Measurements from ENCODE around the gene HLA-DRB5. TPM values are rescaled to one million over a fixed set of nuclear protein-coding genes. Genes with fewer than 3 reads are reported as not detected.
"Not testable (repeated sequence)": the region's sequence is repeated elsewhere in the genome, so short reads cannot be mapped to it uniquely, and the experiment has no call there.

HLA-DRB5 gene
- total and polyA plus RNA-seq, 7 donors: 0.21 to 23.9 (median 6.5) TPM

- no peak for DNase-seq
- WGBS, 3 donors: 64 to 72% (median 69%) methylated on average over 4 of the region's 4 CpGs
- ATAC-seq: no peak
- Histone ChIP-seq H3K4me1 (no peaks in the 10 kb centered on the region), H3K27ac (no peak overlapping the region), H3K27me3 (ENCODE audit: insufficient read depth in 3 of 3, low read length in 2 of 3) (no peaks in the 10 kb centered on the region), H3K36me3 (ENCODE audit: insufficient read depth in 1 of 2, low read depth in 1 of 2) (no peaks in the 10 kb centered on the region), H3K4me3 (no peak overlapping the region), H3K9me3 (no peaks in the 10 kb centered on the region)
- intact Hi-C loops (cut with DNase I): no loop called here
- TF ChIP-seq CTCF (IDR thresholded peaks at IDR 0.05): no peak
These were observed 45.5 kb downstream of the HLA-DRB5 start for GRCh38 chr6:32484614-32484998.

- intact Hi-C loops (cut with DNase I): loop anchor here in 1 of 2 donors (2.0 kb wide), 1 partner anchor 45 kb away; no protein-coding TSS in a partner anchor
- 68 to 72% (median 69%) methylated on average over 25 to 26 of the region's 26 CpGs for WGBS, 3 donors
- Histone ChIP-seq H3K9me3 (no peaks in the 10 kb centered on the region), H3K27ac (no peak overlapping the region), H3K27me3 (ENCODE audit: insufficient read depth in 3 of 3, low read length in 2 of 3) (no peaks in the 10 kb centered on the region), H3K4me1 (no peaks in the 10 kb centered on the region), H3K4me3 (no peak overlapping the region), H3K36me3 (ENCODE audit: insufficient read depth in 1 of 2, low read depth in 1 of 2) (no peaks in the 10 kb centered on the region)
- ATAC-seq: no peak
- no peak for DNase-seq
- no peak for TF ChIP-seq CTCF (IDR thresholded peaks at IDR 0.05)
These were observed 46.0 kb downstream of the HLA-DRB5 start for GRCh38 chr6:32483968-32484613.

GRCh38 chr6:32475392-32476206, 54.5 kb downstream of the HLA-DRB5 start:
- 74 to 86% (median 85%) methylated on average over 13 of the region's 13 CpGs for WGBS, 3 donors
- H3K9me3 ChIP-seq: no peaks in the 10 kb centered on the region
- no peak for TF ChIP-seq CTCF (IDR thresholded peaks at IDR 0.05)
- intact Hi-C loops (cut with DNase I): loop anchor here (10.0 kb wide), 2 partner anchors 49 to 89 kb away; no protein-coding TSS in a partner anchor
- peaks cover 0 to 3% (median 0%) of the 10 kb centered on the region in 3 donors for H3K27me3 ChIP-seq (ENCODE audit: insufficient read depth in 3 of 3, low read length in 2 of 3)
- H3K27ac ChIP-seq: no peak overlapping the region
- no peaks in the 10 kb centered on the region for H3K4me1 ChIP-seq
- ATAC-seq: no peak
- no peaks in the 10 kb centered on the region for H3K36me3 ChIP-seq (ENCODE audit: insufficient read depth in 1 of 2, low read depth in 1 of 2)
- DNase-seq: no peak
- H3K4me3 ChIP-seq: no peak overlapping the region

DNA sequence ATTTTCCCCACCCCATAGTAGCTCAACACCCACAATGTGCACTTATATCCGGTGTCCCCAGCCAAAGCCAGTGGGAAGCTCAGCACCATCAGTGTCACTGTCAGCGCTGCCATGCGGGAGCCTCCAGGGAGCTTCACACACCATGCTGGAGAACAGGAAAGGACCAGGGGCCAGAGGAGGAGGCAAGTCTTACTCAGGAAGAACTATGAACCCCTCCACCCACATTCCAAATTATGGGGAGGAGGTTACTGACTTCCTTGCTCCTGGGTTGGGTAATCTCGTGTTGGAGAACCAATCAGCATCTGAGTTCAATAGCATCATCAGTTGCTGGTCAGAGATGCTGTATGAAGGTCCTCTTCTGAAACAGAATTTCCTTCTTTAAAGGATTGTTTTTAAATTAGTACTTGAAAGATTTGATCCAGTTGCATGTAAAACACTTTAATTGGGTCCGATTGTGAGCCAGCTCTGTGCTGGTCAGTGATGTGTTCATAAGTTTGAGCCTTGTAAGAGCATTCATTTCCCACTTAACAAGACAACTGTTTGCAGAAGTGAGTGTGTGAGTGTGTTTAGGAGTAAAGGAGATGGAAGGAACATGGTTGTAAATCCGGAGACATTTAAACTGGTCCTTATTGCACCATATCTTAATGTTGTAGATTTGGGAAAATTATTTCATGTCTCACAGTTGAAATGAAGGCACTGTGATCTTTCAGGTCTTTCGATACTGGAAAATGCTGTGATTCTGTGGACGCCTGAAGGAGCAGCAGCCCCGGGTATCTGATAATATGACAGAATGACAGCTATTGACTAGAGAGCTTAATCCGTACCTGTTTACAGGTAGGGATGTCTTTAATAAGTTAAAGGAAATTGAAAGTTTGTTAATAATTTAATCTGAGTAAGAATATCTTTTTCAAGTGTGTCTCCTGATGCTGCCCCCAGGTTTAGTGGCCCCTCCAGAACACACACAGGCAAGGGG, 56.4 kb downstream of the HLA-DRB5 start:
- H3K4me3 ChIP-seq: not testable (repeated sequence)

More for the DNA sequence above, 56.4 kb downstream of the HLA-DRB5 start:
- DNase-seq; H3K9me3 ChIP-seq; H3K27me3 ChIP-seq (ENCODE audit: insufficient read depth in 3 of 3, low read length in 2 of 3); H3K4me1 ChIP-seq; H3K36me3 ChIP-seq (ENCODE audit: insufficient read depth in 1 of 2, low read depth in 1 of 2): not testable (repeated sequence)
- peak overlapping the region; percentile 16 for H3K27ac ChIP-seq
- intact Hi-C loops (cut with DNase I): loop anchor here (10.0 kb wide), 2 partner anchors 51 to 91 kb away; no protein-coding TSS in a partner anchor
- peak in 3 of 4 donors; percentile 63 to 79 (median 65) for ATAC-seq
- 45 to 52% (median 48%) methylated on average over 10 of the region's 10 CpGs for WGBS, 3 donors
